NB4 (cell line): ENCODE data around the gene NTNG2.

Source experiments
- DNase-seq: peaks from one replicate; pipeline ENCODE4 v3.0.0; 2010; ENCODE audit warnings: low read depth
- H3K4me3 ChIP-seq: one replicate; pipeline ENCODE4 v1.5.1; 2011; ENCODE audit warnings: mild to moderate bottlenecking, low read depth, low read length, moderate library complexity
- MYC ChIP-seq: IDR thresholded peaks from 2 replicates; pipeline ENCODE4 v1.6.1; 2011; ENCODE audit warnings: low read depth, low read length
- POLR2A ChIP-seq: IDR thresholded peaks from 2 replicates; pipeline ENCODE4 v1.6.1; 2011; ENCODE audit warnings: mild to moderate bottlenecking; ENCODE audit not compliant: insufficient read length; ENCODE audit errors: extremely low read depth
- TF ChIP-seq, protein P1 (sequence below): IDR thresholded peaks from 2 replicates; pipeline ENCODE4 v1.6.1; 2011; ENCODE audit warnings: low read depth, low read length
- TF ChIP-seq, protein P2 (sequence below): IDR thresholded peaks from one replicate; pipeline ENCODE4 v1.5.1; 2012; ENCODE audit warnings: low read depth, low read length

The NTNG2 gene

DNA sequence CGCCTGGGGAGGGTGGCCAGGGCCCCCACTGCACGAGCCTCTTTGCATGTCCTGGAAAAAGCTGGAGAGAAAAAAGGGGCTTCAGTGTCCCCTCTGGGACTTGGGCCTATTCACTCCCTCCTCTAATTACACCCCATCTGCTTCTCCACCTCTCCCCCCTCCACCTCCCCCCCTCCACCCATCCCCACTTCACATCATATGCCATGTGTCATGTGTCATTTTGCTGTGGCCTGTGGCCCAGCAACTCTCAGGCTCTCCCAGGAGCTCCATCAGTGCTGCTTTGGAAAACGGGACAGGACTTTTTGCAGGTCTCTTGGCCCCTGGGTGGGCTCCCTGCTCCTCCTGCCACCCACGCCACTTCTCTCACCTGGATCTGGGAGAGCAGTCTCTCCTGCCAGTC, 68.7 kb downstream of the NTNG2 start:
- no peak for DNase-seq
- TF ChIP-seq POLR2A (no peak), MYC (no peak)
- TF ChIP-seq, protein P1, sequence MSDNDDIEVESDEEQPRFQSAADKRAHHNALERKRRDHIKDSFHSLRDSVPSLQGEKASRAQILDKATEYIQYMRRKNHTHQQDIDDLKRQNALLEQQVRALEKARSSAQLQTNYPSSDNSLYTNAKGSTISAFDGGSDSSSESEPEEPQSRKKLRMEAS, result no peak
- TF ChIP-seq, protein P2, sequence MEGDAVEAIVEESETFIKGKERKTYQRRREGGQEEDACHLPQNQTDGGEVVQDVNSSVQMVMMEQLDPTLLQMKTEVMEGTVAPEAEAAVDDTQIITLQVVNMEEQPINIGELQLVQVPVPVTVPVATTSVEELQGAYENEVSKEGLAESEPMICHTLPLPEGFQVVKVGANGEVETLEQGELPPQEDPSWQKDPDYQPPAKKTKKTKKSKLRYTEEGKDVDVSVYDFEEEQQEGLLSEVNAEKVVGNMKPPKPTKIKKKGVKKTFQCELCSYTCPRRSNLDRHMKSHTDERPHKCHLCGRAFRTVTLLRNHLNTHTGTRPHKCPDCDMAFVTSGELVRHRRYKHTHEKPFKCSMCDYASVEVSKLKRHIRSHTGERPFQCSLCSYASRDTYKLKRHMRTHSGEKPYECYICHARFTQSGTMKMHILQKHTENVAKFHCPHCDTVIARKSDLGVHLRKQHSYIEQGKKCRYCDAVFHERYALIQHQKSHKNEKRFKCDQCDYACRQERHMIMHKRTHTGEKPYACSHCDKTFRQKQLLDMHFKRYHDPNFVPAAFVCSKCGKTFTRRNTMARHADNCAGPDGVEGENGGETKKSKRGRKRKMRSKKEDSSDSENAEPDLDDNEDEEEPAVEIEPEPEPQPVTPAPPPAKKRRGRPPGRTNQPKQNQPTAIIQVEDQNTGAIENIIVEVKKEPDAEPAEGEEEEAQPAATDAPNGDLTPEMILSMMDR, result no peak
- H3K4me3 ChIP-seq, result no peak overlapping the region

DNA sequence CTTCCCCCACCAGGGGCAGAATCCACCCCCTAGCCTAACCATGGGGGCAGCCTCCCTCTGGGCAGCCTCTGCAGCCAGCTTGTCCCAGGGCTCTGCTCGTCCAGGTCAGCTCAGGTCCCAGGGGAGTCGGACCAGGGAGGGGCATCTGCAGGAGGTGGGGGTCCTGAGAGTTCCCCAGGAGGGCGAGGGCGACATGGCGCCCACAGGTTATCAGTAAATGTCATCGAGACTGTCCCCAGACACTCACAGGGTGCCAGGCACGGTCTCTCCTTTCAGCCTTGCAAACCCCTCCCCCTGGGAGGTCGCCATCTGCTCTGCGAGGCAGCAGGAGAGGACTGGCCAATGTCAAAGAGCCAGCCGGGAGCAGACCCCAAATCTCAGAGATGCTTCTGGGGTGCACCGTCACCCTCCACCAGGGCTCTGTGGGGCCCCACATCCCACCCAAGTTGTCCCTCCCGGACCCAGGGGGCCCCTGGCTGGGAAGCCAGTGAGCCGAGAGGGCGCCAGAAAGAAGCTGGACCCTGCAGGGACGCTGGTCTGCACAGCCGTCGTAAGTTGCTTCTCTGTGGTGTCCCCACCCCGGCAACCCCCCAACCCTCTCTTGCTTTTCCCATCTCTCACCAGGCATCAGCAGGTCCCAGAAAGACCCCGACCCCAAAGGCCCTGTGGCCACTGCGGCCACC, 69.3 kb downstream of the NTNG2 start:
- H3K4me3 ChIP-seq, result no peak overlapping the region
- DNase-seq, result no peak
- TF ChIP-seq POLR2A (no peak), MYC (no peak)
- TF ChIP-seq, protein P1, result no peak
- TF ChIP-seq, protein P2, result no peak

DNA sequence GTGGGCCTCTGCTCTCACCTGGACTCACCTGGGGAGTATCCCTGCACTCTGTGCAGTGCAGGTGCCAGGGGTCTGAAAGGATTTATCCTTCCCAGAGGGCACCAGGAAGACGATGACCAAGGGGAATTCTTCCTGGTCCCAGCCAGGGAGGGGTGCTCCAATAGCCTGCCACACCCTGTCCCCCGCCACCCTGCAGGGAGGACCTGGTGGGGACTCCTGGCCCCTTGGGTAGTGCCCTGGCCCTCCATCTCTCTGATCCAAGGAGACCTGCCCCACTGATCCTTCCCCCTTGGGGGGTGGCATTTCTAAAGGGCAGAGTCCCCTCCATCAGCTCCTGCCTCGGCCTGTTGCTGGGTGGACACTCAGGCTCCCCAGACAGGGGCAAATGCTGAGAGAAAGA, 70.7 kb downstream of the NTNG2 start:
- TF ChIP-seq POLR2A (no peak), MYC (no peak)
- TF ChIP-seq, protein P1, result no peak
- TF ChIP-seq, protein P2, result no peak
- no peak overlapping the region for H3K4me3 ChIP-seq
- no peak for DNase-seq

DNA sequence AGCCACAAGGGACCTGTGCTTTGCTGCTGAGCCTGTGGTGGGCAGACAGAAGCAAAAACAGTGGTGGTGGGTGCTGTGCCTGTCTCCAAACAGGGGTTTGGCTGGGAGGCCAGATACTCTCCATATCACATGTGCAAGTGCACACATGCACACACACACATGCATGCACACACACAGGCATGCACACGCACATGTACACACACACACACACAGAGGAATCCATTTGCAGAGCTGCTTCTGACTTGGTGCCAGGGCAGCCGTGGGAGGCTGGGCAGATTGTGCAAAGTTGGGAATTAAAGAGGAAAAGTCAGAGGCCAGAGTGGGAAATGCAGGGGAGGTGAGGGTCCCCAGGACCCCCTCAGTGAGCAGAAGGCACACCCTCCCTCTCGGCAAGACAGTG, 71.3 kb downstream of the NTNG2 start:
- H3K4me3 ChIP-seq, result no peak overlapping the region
- TF ChIP-seq POLR2A, result no peak
- no peak for DNase-seq

DNA sequence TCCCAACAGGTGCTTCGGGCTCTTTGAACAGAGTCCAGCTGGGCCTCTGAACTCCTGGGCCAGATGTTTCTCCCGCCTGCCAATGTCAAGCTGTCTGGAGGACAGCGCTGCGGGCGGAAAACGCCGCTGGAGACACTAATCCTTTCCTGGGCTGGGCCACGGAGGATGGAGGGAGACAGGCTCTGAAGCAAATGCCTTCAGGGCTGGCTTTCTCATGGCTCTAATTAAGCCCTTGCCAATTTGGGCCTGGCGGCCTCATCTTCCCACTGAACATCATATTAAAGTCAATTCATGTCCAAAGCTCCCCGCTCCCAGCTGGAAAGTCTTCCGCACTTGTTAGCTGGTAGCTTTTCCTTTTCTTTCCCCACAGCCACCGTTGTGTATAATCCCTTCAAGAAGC, 72.7 kb downstream of the NTNG2 start:
- TF ChIP-seq POLR2A, result no peak
- no peak for TF ChIP-seq MYC
- TF ChIP-seq, protein P1, result no peak
- TF ChIP-seq, protein P2, result no peak
- DNase-seq, result no peak
- H3K4me3 ChIP-seq, result no peak overlapping the region

DNA sequence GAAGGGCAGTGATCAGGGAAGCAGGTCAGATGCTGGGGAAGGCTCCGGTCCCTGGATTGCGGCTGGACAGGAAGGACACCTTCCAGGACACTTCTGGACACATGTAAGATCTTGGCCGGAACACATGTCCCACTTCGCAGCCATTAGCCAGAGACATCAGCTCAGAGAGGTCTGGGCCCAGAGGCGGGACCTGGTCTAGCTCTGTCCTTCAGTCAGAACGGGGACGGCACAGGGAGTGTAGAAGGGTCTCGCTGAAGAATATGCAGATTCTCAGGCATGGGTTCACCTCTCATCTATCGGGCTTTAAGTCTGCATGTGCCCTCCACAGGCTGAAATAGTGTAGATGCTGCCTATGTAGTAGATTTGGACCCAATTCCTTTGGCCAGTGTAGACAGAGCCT, 73.3 kb downstream of the NTNG2 start:
- no peak for DNase-seq
- no peak overlapping the region for H3K4me3 ChIP-seq
- TF ChIP-seq, protein P2, result no peak
- TF ChIP-seq, protein P1, result no peak
- TF ChIP-seq MYC (no peak), POLR2A (no peak)
